ENCODE measurements around the gene SRRD.
A peak's percentile ranks its signal among the peaks of the same experiment; 100 is the strongest.

SRRD gene

DNA sequence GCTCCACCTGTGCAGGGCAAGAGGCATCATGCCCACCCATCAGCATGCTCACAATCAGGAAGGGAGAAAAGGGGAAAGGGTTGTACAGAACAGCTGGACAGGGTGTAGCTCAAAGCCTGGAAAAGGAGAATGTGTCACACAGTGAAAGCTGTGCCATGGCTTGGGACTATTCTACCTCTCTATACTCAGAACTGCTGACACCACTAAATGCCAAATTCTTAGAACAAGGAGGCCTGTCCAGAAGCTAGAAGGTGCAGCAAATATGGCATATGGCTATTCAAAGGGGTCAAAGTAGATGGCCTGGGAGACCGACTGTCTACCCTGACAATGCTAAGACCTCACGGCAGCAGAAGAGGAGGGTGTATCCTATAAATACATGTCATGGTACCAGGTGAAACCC is 12.9 kb upstream of the SRRD start:
- Histone ChIP-seq H3K79me2 (ENCODE audit: control insufficient read depth, insufficient read depth, low read length, poor library complexity) (no peaks in the 10 kb centered on the region), H3K14ac (ENCODE audit: low read length) (peak overlapping the region; percentile 86), H3K4ac (ENCODE audit: low read depth, low read length) (peak overlapping the region; percentile 71), H2AK5ac (ENCODE audit: low read length) (peak overlapping the region; percentile 89), H3K79me1 (ENCODE audit: low read length) (peaks cover 20% of the 10 kb centered on the region), H4K12ac (ENCODE audit: low read depth, low read length) (no peak overlapping the region), H2BK120ac (ENCODE audit: insufficient read depth, low read length, poor library complexity) (peak overlapping the region; percentile 81), H4K91ac (ENCODE audit: low read depth, low read length) (peak overlapping the region; percentile 93), H2BK5ac (ENCODE audit: low read depth, low read length, poor library complexity) (peak overlapping the region; percentile 63), H2AFZ (ENCODE audit: insufficient read depth, low read length, poor library complexity) (no peak overlapping the region), H2BK12ac (ENCODE audit: low read length) (peak overlapping the region; percentile 95), H3K4me1 (ENCODE audit: control insufficient read depth in 1 of 2, insufficient read depth in 2 of 2, low read length in 2 of 2) (peaks cover 15 to 19% of the 10 kb centered on the region in 2 experiments), H3K27me3 (ENCODE audit: insufficient read depth, low read length) (no peaks in the 10 kb centered on the region), H3K36me3 (ENCODE audit: control insufficient read depth in 1 of 2, insufficient read depth in 2 of 2, low read length in 2 of 2) (peaks cover 23 to 38% of the 10 kb centered on the region in 2 experiments), H3K23ac (ENCODE audit: low read length) (no peak overlapping the region), H3K9me3 (ENCODE audit: insufficient read depth, low read depth, low read length) (no peaks in the 10 kb centered on the region), H4K8ac (ENCODE audit: low read depth, low read length) (peak overlapping the region; percentile 52), H3K18ac (ENCODE audit: low read length) (peak overlapping the region; percentile 79), H3K9ac (ENCODE audit: low read length) (no peak overlapping the region), H3K27ac (ENCODE audit: low read depth, low read length) (peak overlapping the region; percentile 91), H3K4me2 (ENCODE audit: low read length) (no peak overlapping the region), H3K4me3 (ENCODE audit: low read depth, low read length) (no peak overlapping the region)
- WGBS (ENCODE audit: extremely low coverage, insufficient coverage, insufficient read length): no CpG with 5 or more reads among the region's 2 CpGs
- no peak for DNase-seq

DNA sequence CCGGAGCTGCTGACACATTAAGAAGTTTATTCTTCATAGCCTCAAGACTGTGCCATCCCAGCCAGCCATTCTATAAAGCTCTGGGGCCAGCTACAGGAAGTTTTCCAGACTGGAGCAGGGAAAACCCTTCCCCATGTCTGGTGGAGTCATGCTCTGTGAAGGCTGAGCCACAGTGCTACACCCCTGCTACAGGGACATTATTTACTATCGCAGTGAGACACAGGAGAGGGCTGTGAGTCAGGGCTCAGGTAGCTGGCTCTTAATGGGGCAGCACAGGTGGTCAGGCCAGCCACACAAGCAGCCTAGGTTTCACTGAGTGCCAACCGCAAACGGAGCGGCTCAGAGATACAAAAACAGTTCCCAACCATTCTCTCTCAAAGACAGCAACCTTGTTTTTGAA is 12.2 kb upstream of the SRRD start:
- Histone ChIP-seq H4K12ac (ENCODE audit: low read depth, low read length) (no peak overlapping the region), H3K18ac (ENCODE audit: low read length) (no peak overlapping the region), H2BK12ac (ENCODE audit: low read length) (no peak overlapping the region), H2BK5ac (ENCODE audit: low read depth, low read length, poor library complexity) (peak overlapping the region; percentile 63), H3K27ac (ENCODE audit: low read depth, low read length) (peak overlapping the region; percentile 91), H3K79me1 (ENCODE audit: low read length) (peaks cover 21% of the 10 kb centered on the region), H3K4ac (ENCODE audit: low read depth, low read length) (no peak overlapping the region), H3K9ac (ENCODE audit: low read length) (no peak overlapping the region), H4K8ac (ENCODE audit: low read depth, low read length) (no peak overlapping the region), H3K23ac (ENCODE audit: low read length) (no peak overlapping the region), H2BK120ac (ENCODE audit: insufficient read depth, low read length, poor library complexity) (no peak overlapping the region), H2AFZ (ENCODE audit: insufficient read depth, low read length, poor library complexity) (no peak overlapping the region), H3K27me3 (ENCODE audit: insufficient read depth, low read length) (no peaks in the 10 kb centered on the region), H3K79me2 (ENCODE audit: control insufficient read depth, insufficient read depth, low read length, poor library complexity) (no peaks in the 10 kb centered on the region), H3K36me3 (ENCODE audit: control insufficient read depth in 1 of 2, insufficient read depth in 2 of 2, low read length in 2 of 2) (peaks cover 19 to 33% of the 10 kb centered on the region in 2 experiments), H4K91ac (ENCODE audit: low read depth, low read length) (peak overlapping the region; percentile 93), H3K4me2 (ENCODE audit: low read length) (peak overlapping the region; percentile 22), H3K4me3 (ENCODE audit: low read depth, low read length) (no peak overlapping the region), H3K4me1 (ENCODE audit: control insufficient read depth in 1 of 2, insufficient read depth in 2 of 2, low read length in 2 of 2) (peaks cover 15 to 19% of the 10 kb centered on the region in 2 experiments), H3K14ac (ENCODE audit: low read length) (no peak overlapping the region), H2AK5ac (ENCODE audit: low read length) (no peak overlapping the region), H3K9me3 (ENCODE audit: insufficient read depth, low read depth, low read length) (no peaks in the 10 kb centered on the region)
- no CpG with 5 or more reads among the region's 5 CpGs for WGBS (ENCODE audit: extremely low coverage, insufficient coverage, insufficient read length)
- DNase-seq: peak; percentile 60 to 62

DNA sequence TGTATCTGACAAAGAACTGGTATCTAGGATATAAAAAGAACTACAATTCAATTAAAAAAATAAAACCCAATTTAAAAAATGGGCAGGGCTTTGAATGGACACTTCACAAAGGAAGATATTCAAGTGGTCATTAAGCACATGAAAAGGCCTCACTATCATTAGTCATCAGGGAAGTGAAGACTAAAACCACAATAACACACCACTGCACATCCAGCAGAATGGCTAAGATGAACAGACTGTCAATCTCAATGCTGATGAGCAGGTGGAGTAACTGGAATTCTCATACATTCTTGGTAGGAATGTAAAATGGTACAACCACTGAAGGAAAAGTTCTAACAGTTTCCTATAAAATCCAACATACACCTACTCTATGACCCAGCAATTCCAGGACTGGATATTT is 9.0 kb upstream of the SRRD start:
- Histone ChIP-seq H3K4ac (ENCODE audit: low read depth, low read length) (no peak overlapping the region), H3K9ac (ENCODE audit: low read length) (no peak overlapping the region), H2BK5ac (ENCODE audit: low read depth, low read length, poor library complexity) (no peak overlapping the region), H3K14ac (ENCODE audit: low read length) (no peak overlapping the region), H3K4me1 (ENCODE audit: control insufficient read depth in 1 of 2, insufficient read depth in 2 of 2, low read length in 2 of 2) (peaks cover 18 to 28% of the 10 kb centered on the region in 2 experiments), H2AFZ (ENCODE audit: insufficient read depth, low read length, poor library complexity) (no peak overlapping the region), H3K27me3 (ENCODE audit: insufficient read depth, low read length) (no peaks in the 10 kb centered on the region), H2AK5ac (ENCODE audit: low read length) (no peak overlapping the region), H2BK120ac (ENCODE audit: insufficient read depth, low read length, poor library complexity) (no peak overlapping the region), H3K18ac (ENCODE audit: low read length) (no peak overlapping the region), H3K9me3 (ENCODE audit: insufficient read depth, low read depth, low read length) (no peaks in the 10 kb centered on the region), H3K36me3 (ENCODE audit: control insufficient read depth in 1 of 2, insufficient read depth in 2 of 2, low read length in 2 of 2) (peaks cover 15 to 20% of the 10 kb centered on the region in 2 experiments), H4K91ac (ENCODE audit: low read depth, low read length) (no peak overlapping the region), H4K12ac (ENCODE audit: low read depth, low read length) (no peak overlapping the region), H4K8ac (ENCODE audit: low read depth, low read length) (no peak overlapping the region), H3K4me3 (ENCODE audit: low read depth, low read length) (no peak overlapping the region), H3K4me2 (ENCODE audit: low read length) (no peak overlapping the region), H3K23ac (ENCODE audit: low read length) (no peak overlapping the region), H3K79me1 (ENCODE audit: low read length) (peaks cover 25% of the 10 kb centered on the region), H3K79me2 (ENCODE audit: control insufficient read depth, insufficient read depth, low read length, poor library complexity) (no peaks in the 10 kb centered on the region), H2BK12ac (ENCODE audit: low read length) (no peak overlapping the region), H3K27ac (ENCODE audit: low read depth, low read length) (no peak overlapping the region)
- no peak for DNase-seq

DNA sequence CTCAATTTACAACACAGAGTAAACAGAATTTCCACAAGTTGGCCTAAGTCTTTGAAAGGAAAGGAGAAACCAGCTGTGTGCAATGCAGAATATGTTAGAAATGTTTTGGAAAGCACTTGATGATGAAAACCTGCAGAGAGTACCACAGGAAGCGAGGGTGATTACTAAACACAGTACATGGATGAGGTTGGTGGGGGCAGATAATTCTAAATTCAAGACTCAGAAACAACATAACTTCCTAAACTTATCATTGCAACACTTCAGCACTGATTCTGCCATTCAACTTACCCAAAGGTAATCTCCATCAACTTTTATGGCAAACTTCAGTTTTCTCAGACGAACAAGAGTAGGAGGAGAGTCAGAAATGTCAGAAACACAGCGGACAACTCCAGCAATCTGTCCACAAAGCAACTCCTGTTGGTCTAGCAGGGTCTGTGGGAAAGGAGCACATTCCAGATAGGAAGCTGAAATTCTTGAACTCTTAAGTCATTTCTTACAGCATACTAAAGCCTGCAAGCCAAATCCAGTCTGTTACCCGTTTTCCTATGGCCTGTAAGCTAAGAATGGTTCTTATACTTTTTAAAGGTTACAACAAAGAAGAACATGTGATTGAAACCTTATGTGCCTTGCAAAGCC is 6.9 kb upstream of the SRRD start:
- H3K4me3 ChIP-seq (ENCODE audit: low read depth, low read length): no peak overlapping the region
- H3K4ac ChIP-seq (ENCODE audit: low read depth, low read length): no peak overlapping the region
- no peak overlapping the region for H3K23ac ChIP-seq (ENCODE audit: low read length)
- H2AK5ac ChIP-seq (ENCODE audit: low read length): no peak overlapping the region
- H2BK12ac ChIP-seq (ENCODE audit: low read length): no peak overlapping the region
- peaks cover 12% of the 10 kb centered on the region for H3K79me1 ChIP-seq (ENCODE audit: low read length)
- H3K4me1 ChIP-seq (ENCODE audit: control insufficient read depth in 1 of 2, insufficient read depth in 2 of 2, low read length in 2 of 2): peaks cover 10 to 26% of the 10 kb centered on the region in 2 experiments
- H3K27ac ChIP-seq (ENCODE audit: low read depth, low read length): peak overlapping the region; percentile 92
- no peak overlapping the region for H3K18ac ChIP-seq (ENCODE audit: low read length)
- H4K91ac ChIP-seq (ENCODE audit: low read depth, low read length): no peak overlapping the region
- H2BK5ac ChIP-seq (ENCODE audit: low read depth, low read length, poor library complexity): peak overlapping the region; percentile 77
- DNase-seq: peak in 1 of 2 donors; percentile 33
- H3K4me2 ChIP-seq (ENCODE audit: low read length): peak overlapping the region; percentile 43
- no peak overlapping the region for H3K14ac ChIP-seq (ENCODE audit: low read length)
- H4K12ac ChIP-seq (ENCODE audit: low read depth, low read length): no peak overlapping the region
- WGBS (ENCODE audit: extremely low coverage, insufficient coverage, insufficient read length): no CpG with 5 or more reads among the region's 4 CpGs
- H2BK120ac ChIP-seq (ENCODE audit: insufficient read depth, low read length, poor library complexity): peak overlapping the region; percentile 29
- H3K79me2 ChIP-seq (ENCODE audit: control insufficient read depth, insufficient read depth, low read length, poor library complexity): no peaks in the 10 kb centered on the region
- no peaks in the 10 kb centered on the region for H3K9me3 ChIP-seq (ENCODE audit: insufficient read depth, low read depth, low read length)
- H4K8ac ChIP-seq (ENCODE audit: low read depth, low read length): no peak overlapping the region
- peaks cover 6 to 9% of the 10 kb centered on the region in 2 experiments for H3K36me3 ChIP-seq (ENCODE audit: control insufficient read depth in 1 of 2, insufficient read depth in 2 of 2, low read length in 2 of 2)
- H3K9ac ChIP-seq (ENCODE audit: low read length): no peak overlapping the region
- no peaks in the 10 kb centered on the region for H3K27me3 ChIP-seq (ENCODE audit: insufficient read depth, low read length)
- no peak overlapping the region for H2AFZ ChIP-seq (ENCODE audit: insufficient read depth, low read length, poor library complexity)

Data from trophoblast cell (in vitro differentiated cells and primary cell).